GM23338 (cell line): ENCODE data around the gene NDFIP1. TPM values are rescaled to one million over a fixed set of nuclear protein-coding genes. Genes with fewer than 3 reads are reported as not detected.

ENCODE experiments used
- ATAC-seq: fragments of 200-7000 bp; cut with Tn5 transposase; 3 replicates; pipeline ENCODE4 v1.9.1; 2020
- DNase-seq: peaks from one replicate; pipeline ENCODE4 v3.0.0-alpha.2; 2015; ENCODE audit warnings: low spot score
- H2AFZ ChIP-seq: fragments of 200-600 bp; sonication (generic); 2 replicates; pipeline ENCODE4 v1.8.0; 2016; ENCODE audit warnings: antibody characterized with exemption, mild to moderate bottlenecking, moderate library complexity
- H3F3A ChIP-seq: fragments of 200-600 bp; sonication (generic); replicated peaks from 2 replicates; pipeline ENCODE4 v1.8.0; 2017; ENCODE audit warnings: antibody characterized with exemption, mixed run types, low read depth
- H3K27ac ChIP-seq: fragments of 200-600 bp; sonication (generic); 2 replicates; pipeline ENCODE4 v1.6.1; 2016; ENCODE audit warnings: low read depth
- H3K27me3 ChIP-seq: fragments of 200-600 bp; sonication (generic); 2 replicates; pipeline ENCODE4 v1.8.0; 2016; ENCODE audit warnings: mild to moderate bottlenecking, mixed run types, moderate library complexity; ENCODE audit not compliant: insufficient read depth
- H3K36me3 ChIP-seq: fragments of 200-600 bp; sonication (generic); 2 replicates; pipeline ENCODE4 v1.8.0; 2016; ENCODE audit warnings: mild to moderate bottlenecking; ENCODE audit not compliant: insufficient read depth
- H3K4me1 ChIP-seq: fragments of 200-600 bp; sonication (generic); 2 replicates; pipeline ENCODE4 v1.8.0; 2016; ENCODE audit warnings: mild to moderate bottlenecking, moderate library complexity; ENCODE audit not compliant: insufficient read depth
- H3K4me2 ChIP-seq: fragments of 200-600 bp; sonication (generic); 2 replicates; pipeline ENCODE4 v1.7.1; 2017; ENCODE audit warnings: mixed run types
- H3K4me3 ChIP-seq: fragments of 200-600 bp; sonication (generic); 2 replicates; pipeline ENCODE4 v1.6.1; 2016; ENCODE audit warnings: mixed run types
- H3K79me2 ChIP-seq: fragments of 200-600 bp; sonication (generic); replicated peaks from 2 replicates; pipeline ENCODE4 v1.8.0; 2017; ENCODE audit warnings: mild to moderate bottlenecking; ENCODE audit not compliant: insufficient read depth
- H3K9me2 ChIP-seq: fragments of 200-600 bp; sonication (generic); 2 replicates; pipeline ENCODE4 v1.8.0; 2017; ENCODE audit not compliant: insufficient read depth
- H4K20me1 ChIP-seq: fragments of 200-600 bp; sonication (generic); replicated peaks from 2 replicates; pipeline ENCODE4 v1.8.0; 2017; ENCODE audit warnings: mild to moderate bottlenecking; ENCODE audit not compliant: insufficient read depth
- H3K27ac Mint-ChIP-seq: 2 replicates; pipeline ENCODE4 v1.8.0; 2020; ENCODE audit warnings: inconsistent platforms, mild to moderate bottlenecking, moderate library complexity, mixed read lengths
- H3K27me3 Mint-ChIP-seq: 3 replicates; pipeline ENCODE4 v1.8.0; 2022; ENCODE audit warnings: low read depth, mild to moderate bottlenecking, moderate library complexity, mixed read lengths, inconsistent platforms; ENCODE audit not compliant: insufficient read depth, poor library complexity
- H3K36me3 Mint-ChIP-seq: 3 replicates; pipeline ENCODE4 v1.8.0; 2021; ENCODE audit warnings: low read depth, mild to moderate bottlenecking, inconsistent platforms, moderate library complexity, mixed read lengths
- H3K4me1 Mint-ChIP-seq: 3 replicates; pipeline ENCODE4 v1.8.0; 2020; ENCODE audit warnings: mild to moderate bottlenecking, inconsistent platforms, mixed read lengths
- H3K4me3 Mint-ChIP-seq: 3 replicates; pipeline ENCODE4 v1.8.0; 2021; ENCODE audit warnings: moderate library complexity, mild to moderate bottlenecking, inconsistent platforms, mixed read lengths
- H3K9me3 Mint-ChIP-seq: 3 replicates; pipeline ENCODE4 v1.8.0; 2020; ENCODE audit warnings: moderate library complexity, mild to moderate bottlenecking, inconsistent platforms, mixed read lengths
- CTCF ChIP-seq, 2 experiments: fragments of 200-600 bp in 1 of 2; sonication (generic) in 1 of 2; conservative IDR thresholded peaks; 2 replicates each; pipeline versions ENCODE4 v1.5.1 to v1.6.1; 2016 to 2017; ENCODE audit warnings: antibody characterized with exemption in 2 of 2, low read depth in 2 of 2, mild to moderate bottlenecking in 2 of 2, moderate library complexity in 1 of 2
- ETS1 ChIP-seq: IDR thresholded peaks from 2 replicates; pipeline ENCODE4 v1.6.1; 2016; ENCODE audit warnings: antibody characterized with exemption
- EZH2 ChIP-seq: fragments of 200-600 bp; sonication (generic); IDR thresholded peaks from one replicate; pipeline ENCODE4 v1.8.0; 2017; ENCODE audit warnings: antibody characterized with exemption, mild to moderate bottlenecking, low read depth; ENCODE audit not compliant: unreplicated experiment
- EZH2phosphoT487 ChIP-seq: fragments of 200-600 bp; sonication (generic); IDR thresholded peaks from one replicate; pipeline ENCODE4 v1.8.1; 2018; ENCODE audit warnings: antibody characterized with exemption; ENCODE audit not compliant: unreplicated experiment
- JUNB ChIP-seq: IDR thresholded peaks from one replicate; pipeline ENCODE4 v1.6.1; 2016; ENCODE audit warnings: antibody characterized with exemption; ENCODE audit not compliant: unreplicated experiment
- NANOG ChIP-seq: IDR thresholded peaks from 2 replicates; pipeline ENCODE4 v1.6.1; 2016; ENCODE audit warnings: antibody characterized with exemption, borderline replicate concordance
- REST ChIP-seq: IDR thresholded peaks from one replicate; pipeline ENCODE4 v1.6.1; 2018; ENCODE audit warnings: antibody characterized with exemption; ENCODE audit not compliant: unreplicated experiment
- STAT1 ChIP-seq: IDR thresholded peaks from one replicate; pipeline ENCODE4 v1.6.1; 2016; ENCODE audit warnings: antibody characterized with exemption; ENCODE audit not compliant: unreplicated experiment
- ZNF331 ChIP-seq: fragments of 250-450 bp; sonication (Bioruptor Pico); IDR thresholded peaks from 2 replicates; pipeline ENCODE4 v1.5.0; 2020; ENCODE audit warnings: low read depth, mild to moderate bottlenecking, moderate library complexity
- polyA plus RNA-seq: library from polyadenylated mRNA; unstranded; fragments of >200 nt; fragmentation: Nextera tagmentation; extraction: Ambion mirVana; gene quantifications from 2 replicates; pipeline ENCODE4 v1.2.1, GENCODE V29; 2016
- total RNA-seq: library from RNA; depleted of rRNA; stranded (reverse); fragments of >200 nt; shearing (Covaris generic); gene quantifications from 2 replicates; pipeline ENCODE4 v1.2.3, GENCODE V29; 2014
- TF ChIP-seq, protein P1 (sequence below): fragments of 250-450 bp; sonication (Bioruptor Pico); IDR thresholded peaks from 2 replicates; pipeline ENCODE4 v1.5.0; 2020; ENCODE audit warnings: mild to moderate bottlenecking, moderate library complexity

NDFIP1 gene
- total and polyA plus RNA-seq, 2 experiments from 2014 or later: 24.3 to 45.0 TPM

DNA sequence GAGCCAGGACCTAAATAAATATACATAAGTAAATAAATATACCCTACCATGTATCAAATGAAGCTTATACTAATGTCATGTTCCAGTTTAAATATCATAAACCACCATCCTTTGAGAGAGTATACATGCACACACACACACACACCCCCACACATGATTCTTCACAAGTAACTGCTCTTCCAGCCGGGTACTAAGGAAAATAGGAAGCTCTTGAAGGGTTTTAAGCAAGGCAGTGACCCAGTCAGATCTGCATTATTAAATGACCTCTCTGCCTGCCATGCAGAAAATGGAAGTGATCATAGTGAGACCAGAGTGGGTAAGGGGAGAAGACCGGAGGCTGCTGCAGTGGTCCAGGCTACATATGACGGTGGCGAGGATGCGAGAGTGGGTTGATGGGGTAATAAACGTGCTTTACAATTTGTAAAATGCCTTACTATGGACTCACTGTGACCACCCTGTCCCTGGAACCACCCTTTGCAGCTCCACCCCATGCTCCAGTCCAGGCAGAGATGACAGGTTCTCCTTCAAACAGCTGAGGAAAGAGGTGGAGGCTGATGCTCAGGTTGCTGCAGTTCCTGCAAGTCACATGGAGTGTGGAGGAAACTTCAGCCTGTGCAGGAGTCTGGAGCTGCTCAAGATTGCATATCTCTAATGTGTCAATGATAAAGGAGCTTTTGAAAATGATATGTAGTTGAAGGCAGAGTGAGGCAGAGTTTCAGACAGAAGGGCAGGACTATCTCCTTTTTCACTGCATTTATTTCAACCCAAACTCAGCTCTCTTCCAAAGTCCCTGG is 38.8 kb upstream of the NDFIP1 start (continued):
- no peak for TF ChIP-seq REST

DNA sequence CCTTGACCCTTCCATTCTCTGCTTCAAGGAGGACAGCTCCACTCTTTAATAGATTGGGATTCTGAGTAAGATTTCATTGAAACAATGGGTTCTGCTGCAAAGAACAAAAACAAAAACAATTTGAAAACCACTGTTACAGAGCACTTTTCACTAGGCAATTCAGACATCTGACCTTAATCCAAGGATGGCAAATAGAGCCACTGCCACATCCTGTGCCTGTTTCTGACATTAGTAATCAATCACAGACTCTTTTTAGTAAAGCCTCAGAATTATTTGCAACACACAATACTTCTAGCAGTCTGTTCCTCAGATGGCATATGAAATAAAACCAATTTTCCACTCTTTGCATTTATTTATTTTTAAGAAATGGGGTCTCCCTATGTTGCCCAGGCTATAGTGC is 37.8 kb upstream of the NDFIP1 start:
- H3F3A ChIP-seq: no peaks in the 10 kb centered on the region
- TF ChIP-seq EZH2 (no peak), ETS1 (no peak), CTCF (conservative IDR thresholded peaks at IDR 0.05; ENCODE audit: low read depth in 2 of 2) (no peak), NANOG (no peak), ZNF331 (CRISPR knock-in tag) (no peak), STAT1 (no peak), EZH2phosphoT487 (no peak), JUNB (no peak)
- TF ChIP-seq, protein P1, sequence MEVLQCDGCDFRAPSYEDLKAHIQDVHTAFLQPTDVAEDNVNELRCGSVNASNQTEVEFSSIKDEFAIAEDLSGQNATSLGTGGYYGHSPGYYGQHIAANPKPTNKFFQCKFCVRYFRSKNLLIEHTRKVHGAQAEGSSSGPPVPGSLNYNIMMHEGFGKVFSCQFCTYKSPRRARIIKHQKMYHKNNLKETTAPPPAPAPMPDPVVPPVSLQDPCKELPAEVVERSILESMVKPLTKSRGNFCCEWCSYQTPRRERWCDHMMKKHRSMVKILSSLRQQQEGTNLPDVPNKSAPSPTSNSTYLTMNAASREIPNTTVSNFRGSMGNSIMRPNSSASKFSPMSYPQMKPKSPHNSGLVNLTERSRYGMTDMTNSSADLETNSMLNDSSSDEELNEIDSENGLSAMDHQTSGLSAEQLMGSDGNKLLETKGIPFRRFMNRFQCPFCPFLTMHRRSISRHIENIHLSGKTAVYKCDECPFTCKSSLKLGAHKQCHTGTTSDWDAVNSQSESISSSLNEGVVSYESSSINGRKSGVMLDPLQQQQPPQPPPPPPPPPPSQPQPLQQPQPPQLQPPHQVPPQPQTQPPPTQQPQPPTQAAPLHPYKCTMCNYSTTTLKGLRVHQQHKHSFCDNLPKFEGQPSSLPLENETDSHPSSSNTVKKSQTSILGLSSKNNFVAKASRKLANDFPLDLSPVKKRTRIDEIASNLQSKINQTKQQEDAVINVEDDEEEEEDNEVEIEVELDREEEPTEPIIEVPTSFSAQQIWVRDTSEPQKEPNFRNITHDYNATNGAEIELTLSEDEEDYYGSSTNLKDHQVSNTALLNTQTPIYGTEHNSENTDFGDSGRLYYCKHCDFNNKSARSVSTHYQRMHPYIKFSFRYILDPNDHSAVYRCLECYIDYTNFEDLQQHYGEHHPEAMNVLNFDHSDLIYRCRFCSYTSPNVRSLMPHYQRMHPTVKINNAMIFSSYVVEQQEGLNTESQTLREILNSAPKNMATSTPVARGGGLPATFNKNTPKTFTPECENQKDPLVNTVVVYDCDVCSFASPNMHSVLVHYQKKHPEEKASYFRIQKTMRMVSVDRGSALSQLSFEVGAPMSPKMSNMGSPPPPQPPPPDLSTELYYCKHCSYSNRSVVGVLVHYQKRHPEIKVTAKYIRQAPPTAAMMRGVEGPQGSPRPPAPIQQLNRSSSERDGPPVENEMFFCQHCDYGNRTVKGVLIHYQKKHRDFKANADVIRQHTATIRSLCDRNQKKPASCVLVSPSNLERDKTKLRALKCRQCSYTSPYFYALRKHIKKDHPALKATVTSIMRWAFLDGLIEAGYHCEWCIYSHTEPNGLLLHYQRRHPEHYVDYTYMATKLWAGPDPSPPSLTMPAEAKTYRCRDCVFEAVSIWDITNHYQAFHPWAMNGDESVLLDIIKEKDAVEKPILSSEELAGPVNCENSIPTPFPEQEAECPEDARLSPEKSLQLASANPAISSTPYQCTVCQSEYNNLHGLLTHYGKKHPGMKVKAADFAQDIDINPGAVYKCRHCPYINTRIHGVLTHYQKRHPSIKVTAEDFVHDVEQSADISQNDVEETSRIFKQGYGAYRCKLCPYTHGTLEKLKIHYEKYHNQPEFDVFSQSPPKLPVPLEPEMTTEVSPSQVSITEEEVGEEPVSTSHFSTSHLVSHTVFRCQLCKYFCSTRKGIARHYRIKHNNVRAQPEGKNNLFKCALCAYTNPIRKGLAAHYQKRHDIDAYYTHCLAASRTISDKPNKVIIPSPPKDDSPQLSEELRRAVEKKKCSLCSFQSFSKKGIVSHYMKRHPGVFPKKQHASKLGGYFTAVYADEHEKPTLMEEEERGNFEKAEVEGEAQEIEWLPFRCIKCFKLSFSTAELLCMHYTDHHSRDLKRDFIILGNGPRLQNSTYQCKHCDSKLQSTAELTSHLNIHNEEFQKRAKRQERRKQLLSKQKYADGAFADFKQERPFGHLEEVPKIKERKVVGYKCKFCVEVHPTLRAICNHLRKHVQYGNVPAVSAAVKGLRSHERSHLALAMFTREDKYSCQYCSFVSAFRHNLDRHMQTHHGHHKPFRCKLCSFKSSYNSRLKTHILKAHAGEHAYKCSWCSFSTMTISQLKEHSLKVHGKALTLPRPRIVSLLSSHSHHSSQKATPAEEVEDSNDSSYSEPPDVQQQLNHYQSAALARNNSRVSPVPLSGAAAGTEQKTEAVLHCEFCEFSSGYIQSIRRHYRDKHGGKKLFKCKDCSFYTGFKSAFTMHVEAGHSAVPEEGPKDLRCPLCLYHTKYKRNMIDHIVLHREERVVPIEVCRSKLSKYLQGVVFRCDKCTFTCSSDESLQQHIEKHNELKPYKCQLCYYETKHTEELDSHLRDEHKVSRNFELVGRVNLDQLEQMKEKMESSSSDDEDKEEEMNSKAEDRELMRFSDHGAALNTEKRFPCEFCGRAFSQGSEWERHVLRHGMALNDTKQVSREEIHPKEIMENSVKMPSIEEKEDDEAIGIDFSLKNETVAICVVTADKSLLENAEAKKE (CRISPR knock-in tag): no peak
- peaks cover 9% of the 10 kb centered on the region for H3K9me3 Mint-ChIP-seq
- H4K20me1 ChIP-seq: no peaks in the 10 kb centered on the region
- H3K27ac Mint-ChIP-seq: no peak overlapping the region
- H3K4me3 Mint-ChIP-seq: no peak overlapping the region
- peaks cover 3% of the 10 kb centered on the region for H3K27me3 Mint-ChIP-seq
- no peak overlapping the region for H2AFZ ChIP-seq
- H3K9me2 ChIP-seq: no peaks in the 10 kb centered on the region
- no peaks in the 10 kb centered on the region for H3K79me2 ChIP-seq
- H3K4me1 ChIP-seq: no peaks in the 10 kb centered on the region
- DNase-seq (no peak), ATAC-seq (no peak)
- peaks cover 3% of the 10 kb centered on the region for H3K36me3 Mint-ChIP-seq
- no peak overlapping the region for H3K4me2 ChIP-seq
- no peak overlapping the region for H3K27ac ChIP-seq
- H3K27me3 ChIP-seq: no peaks in the 10 kb centered on the region
- H3K4me3 ChIP-seq: no peak overlapping the region
- H3K36me3 ChIP-seq: no peaks in the 10 kb centered on the region
- H3K4me1 Mint-ChIP-seq: 0 out of 3 replicates have a peak, but pooled peaks cover 2% of the 10 kb centered on the region
